ENCODE data around the gene MPZL2.

DNA sequence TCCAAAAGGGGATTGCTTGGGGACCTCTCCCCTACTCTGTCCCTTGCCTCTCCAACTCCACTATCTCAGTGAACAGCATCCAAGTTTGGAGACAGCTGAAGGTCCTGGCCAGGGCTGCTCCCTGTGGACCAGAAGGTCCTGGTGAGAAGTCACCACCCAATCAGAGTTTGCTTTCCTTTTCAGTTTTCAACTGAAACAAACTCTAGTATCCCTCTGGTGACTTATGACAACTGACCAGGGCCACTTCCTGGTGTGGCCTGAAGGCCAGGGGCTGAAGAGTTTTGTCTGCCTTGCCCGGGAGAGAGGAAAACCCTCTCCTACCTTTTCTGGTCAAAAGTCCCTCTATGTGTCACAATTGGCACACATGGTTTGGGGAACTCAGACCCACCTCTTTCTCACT, 44.4 kb downstream of the MPZL2 start:
- no peak for TF ChIP-seq CTCF (conservative IDR thresholded peaks at IDR 0.05; ENCODE audit: low read depth in 2 of 2)
- no peak for TF ChIP-seq EZH2 (IDR thresholded peaks at IDR 0.05; ENCODE audit: low read depth, unreplicated experiment)
- TF ChIP-seq ZNF331 (CRISPR knock-in tag; IDR thresholded peaks at IDR 0.05; ENCODE audit: low read depth): no peak
- no peak for TF ChIP-seq EZH2phosphoT487 (IDR thresholded peaks at IDR 0.05; ENCODE audit: unreplicated experiment)
- no peak for TF ChIP-seq POLR2AphosphoS5 (IDR thresholded peaks at IDR 0.05; ENCODE audit: low read depth)
- no peak for TF ChIP-seq JUNB (IDR thresholded peaks at IDR 0.05; ENCODE audit: unreplicated experiment)
- no peak for TF ChIP-seq REST (IDR thresholded peaks at IDR 0.05; ENCODE audit: unreplicated experiment)
- no peak for TF ChIP-seq CREB1 (CRISPR knock-in tag; IDR thresholded peaks at IDR 0.05; ENCODE audit: low read depth)
- TF ChIP-seq ZNF114 (CRISPR knock-in tag; IDR thresholded peaks at IDR 0.05): no peak
- TF ChIP-seq, protein P1, sequence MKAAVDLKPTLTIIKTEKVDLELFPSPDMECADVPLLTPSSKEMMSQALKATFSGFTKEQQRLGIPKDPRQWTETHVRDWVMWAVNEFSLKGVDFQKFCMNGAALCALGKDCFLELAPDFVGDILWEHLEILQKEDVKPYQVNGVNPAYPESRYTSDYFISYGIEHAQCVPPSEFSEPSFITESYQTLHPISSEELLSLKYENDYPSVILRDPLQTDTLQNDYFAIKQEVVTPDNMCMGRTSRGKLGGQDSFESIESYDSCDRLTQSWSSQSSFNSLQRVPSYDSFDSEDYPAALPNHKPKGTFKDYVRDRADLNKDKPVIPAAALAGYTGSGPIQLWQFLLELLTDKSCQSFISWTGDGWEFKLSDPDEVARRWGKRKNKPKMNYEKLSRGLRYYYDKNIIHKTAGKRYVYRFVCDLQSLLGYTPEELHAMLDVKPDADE (IDR thresholded peaks at IDR 0.05): no peak
- no peak for TF ChIP-seq STAT1 (IDR thresholded peaks at IDR 0.05; ENCODE audit: unreplicated experiment)
- TF ChIP-seq NANOG (IDR thresholded peaks at IDR 0.05; ENCODE audit: borderline replicate concordance): no peak
